Activated T-cell treated with anti-CD3 and anti-CD28 coated beads, Interleukin-2, amount 50 U/mL, for 48 hours (primary cell): Measurements from ENCODE around the gene IRAG1.

Experiments
- DNase-seq, 2 experiments: peaks; one replicate each; pipeline ENCODE4 v3.0.0-alpha.2; 2020

Gene IRAG1

DNA sequence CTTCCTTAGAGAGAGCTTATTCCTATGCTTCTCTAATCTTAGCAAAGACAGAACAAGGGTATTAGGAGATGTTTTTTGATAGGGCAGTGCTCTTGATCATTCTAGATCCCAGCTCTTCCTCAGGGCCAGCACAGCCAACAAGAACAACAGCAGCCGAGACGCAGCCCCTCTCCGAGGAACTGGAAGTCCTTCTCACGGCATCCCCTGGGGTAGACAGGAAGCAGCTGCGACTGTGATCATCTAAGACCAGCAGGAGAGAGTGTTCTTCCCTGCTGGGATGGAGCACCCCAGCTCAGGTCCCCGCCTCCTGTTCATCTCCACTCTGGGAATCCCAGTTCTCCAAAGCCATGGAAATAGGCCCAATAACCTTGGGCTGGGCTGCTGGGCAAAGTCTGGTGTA, 29.6 kb downstream of the IRAG1 start:
- DNase-seq: no peak

DNA sequence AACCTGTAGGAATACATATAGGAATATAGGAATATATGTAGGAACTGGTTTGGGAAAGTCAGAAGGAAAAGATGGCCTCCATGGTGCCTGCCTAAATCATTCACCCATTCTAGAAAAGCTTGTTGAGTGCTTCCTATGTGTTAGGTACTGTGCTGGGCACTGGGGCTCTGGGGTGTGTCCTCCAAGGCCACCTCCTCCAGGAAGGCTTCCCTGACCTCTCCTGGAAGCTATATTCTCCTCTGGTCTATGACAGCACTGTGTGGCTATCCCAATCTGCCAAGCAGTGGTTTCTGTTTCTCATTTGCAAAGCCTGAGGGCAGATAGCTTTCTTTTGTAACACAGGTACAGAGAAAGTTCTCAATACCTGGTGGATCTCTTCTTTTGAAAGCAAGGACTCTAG, 30.2 kb downstream of the IRAG1 start:
- no peak for DNase-seq

DNA sequence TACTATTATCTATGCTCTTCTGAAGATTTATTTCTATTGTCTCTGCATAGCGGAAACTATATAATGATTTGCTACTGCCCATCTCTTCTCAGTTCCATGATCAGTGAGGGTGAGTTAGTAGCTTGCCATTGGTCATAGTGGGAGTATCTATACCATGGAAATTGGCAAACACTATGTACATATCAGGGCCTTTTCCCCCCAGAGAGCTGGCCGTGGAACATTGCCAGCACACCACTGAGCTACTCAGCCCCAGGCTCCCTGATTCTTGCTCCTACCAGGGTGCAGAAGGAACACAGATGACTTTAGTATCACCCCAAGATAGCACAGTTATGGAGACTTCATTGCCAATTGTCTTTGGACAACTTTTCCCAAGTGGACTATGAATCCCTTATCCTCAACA, 33.2 kb downstream of the IRAG1 start:
- no peak for DNase-seq

DNA sequence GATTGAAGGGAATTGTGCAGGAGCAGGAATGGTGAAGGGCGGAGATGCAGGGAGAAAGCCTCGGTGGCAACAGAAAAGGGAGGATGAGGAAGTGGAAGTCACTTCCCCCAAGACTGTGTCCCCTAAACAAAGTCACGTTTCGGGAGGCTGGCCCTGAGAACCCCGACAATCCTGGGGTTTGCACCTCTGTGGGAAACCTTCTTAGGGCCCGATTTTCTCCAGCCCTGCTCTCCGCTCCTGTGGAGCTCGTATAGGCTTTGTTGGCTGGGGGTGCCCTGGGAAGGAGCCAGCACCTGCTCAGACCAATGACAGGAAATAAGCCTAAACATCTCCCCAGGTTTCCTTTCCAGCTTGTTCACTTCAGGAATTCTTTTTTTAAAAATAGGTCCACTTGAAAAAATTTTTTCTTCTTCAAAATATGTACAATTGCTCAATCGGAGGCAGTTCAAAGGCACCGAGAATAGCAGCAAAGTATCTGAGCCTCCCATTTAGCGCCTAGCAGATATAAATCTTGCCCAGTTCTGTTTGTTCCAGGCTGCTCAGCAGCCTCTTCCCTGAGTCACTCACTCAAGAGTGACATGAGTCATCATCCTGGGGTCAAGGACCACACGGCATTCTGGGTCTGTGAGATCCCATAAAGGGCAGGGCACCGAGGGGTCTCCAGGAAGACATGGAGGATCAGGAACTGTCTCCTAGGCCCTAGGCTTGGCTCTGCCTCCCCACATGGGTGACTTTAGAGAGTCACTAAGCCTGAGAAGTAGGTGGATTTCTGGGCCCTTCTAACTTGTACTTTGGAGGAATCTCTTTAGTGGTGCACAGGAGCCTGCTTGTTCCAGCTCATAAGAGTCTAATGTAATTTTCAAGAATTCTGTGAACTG, 34.0 kb downstream of the IRAG1 start:
- DNase-seq: peak in 1 of 2 experiments; percentile 28

DNA sequence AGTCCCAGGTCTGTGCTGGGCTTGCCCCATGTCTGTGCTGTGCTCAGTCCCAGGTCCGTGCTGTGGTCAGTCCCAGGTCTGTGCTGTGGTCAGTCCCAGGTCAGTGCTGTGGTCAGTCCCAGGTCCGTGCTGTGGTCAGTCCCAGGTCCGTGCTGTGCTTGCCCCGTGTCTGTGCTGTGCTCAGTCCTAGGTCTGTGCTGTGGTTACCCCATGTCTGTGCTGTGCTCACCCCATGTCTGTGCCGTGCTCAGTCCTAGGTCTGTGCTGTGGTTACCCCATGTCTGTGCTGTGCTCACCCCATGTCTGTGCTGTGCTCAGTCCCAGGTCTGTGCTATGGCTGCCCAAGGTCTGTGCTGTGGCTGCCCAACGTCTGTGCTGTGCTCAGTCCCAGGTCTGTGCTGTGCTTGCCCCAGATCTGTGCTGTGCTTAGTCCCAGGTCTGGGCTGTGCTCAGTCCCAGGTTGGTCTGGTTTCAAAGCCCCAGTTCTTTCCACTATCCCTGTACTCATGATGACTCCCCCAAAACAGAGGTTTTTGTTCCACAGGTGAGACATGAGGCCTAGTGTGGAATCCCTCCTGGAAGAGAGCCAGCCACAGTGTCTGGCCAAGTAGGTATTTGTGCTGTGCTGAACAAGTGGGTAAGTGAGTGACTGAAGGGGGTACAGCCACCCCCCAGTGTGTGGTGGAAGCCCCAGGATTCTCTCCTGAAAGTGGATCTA, 34.8 kb downstream of the IRAG1 start:
- DNase-seq: no peak

DNA sequence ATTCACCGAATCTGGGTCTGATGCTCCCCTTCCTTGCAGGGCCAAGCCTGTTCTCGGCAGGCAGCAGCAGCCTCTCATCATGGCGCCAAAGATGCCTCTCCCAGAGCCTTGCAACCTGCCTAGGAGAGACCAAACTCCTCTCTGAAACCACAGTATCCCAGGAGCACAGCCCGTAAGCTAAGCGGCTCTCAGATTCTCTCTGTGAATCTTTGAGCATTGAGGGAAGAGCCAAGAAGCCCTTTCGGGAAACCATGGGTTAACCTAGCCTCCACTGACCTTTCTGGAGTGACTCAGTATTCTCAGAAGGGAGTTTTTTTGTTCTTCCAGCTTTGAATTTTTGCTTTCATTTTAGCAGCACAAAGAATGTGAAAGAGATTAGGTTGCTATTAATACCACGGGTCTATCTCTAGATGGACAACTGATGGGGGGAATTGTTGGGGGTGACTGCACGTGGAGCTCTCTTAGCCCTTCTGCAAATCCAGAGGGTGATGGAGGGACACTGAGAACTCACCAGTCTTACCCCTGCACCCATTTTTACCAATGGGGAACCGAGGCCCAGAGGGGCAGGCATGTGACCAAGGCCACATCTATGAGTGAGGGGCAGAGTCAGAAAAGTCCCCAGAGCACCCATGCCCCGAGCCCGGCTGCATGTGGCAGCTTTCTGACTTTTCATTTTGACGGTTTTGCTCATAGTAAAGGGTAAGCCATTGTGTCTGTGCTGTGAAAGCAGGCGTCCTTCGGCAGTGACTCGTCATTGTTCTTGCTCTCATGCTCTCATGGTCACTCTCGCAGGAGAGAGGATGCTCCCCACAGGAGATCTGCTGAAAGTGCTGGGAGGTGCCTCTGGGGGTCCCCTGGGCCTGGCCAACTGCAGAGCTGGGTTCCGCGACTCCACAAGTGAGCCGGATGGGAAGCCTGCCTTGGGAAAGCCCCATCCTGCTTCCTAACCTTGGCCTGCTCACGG, 36.0 kb downstream of the IRAG1 start:
- peak; percentile 28 to 37 for DNase-seq

DNA sequence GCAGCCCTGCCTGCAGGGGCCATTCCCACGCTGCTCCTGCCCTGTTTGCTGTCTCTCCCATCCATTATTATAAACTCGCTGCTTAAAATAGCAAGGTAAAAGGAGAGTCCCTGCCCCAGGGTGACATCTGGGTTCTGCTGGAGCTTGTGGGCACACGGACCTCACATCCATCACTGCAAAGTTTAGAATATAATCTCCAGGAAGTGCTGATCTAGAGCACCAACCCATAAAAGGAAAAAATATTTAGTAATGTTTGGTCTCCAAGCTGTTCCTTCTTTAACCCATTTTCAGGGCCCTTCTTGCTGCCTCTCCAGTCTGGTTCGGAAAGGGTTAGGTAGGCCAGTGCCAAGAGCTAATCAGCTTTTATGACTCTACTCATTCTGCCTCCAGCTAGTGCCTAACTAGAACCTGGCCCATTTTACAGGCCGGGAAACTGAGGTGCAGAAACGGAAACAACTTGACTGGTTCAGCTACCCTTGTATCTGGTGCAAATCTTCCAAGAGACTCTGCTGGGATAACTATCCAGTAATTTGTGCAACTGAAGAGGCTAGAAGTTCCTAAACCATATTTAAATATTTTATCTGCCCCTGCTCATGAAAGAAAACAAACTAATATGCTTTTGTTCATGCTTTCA, 37.5 kb downstream of the IRAG1 start:
- no peak for DNase-seq

DNA sequence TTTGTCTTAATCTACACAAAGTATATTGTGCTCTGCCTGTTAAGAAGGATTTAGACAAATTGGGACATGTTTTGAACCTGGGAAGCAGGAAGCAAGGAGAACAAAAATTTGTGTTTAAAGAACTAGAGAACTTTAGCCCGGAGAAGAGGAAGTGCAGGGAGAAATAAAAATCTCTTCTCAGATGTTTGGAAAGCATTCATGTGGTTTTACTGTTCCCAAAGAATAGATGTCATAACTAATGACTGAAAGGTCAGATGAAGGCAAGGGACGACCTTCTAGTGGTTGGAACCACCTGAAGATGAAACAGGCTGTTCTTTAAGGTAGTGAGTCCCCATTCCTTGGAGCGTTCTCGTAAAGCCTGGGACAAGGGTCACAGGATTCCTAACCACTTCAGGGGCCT, 38.3 kb downstream of the IRAG1 start:
- no peak for DNase-seq

DNA sequence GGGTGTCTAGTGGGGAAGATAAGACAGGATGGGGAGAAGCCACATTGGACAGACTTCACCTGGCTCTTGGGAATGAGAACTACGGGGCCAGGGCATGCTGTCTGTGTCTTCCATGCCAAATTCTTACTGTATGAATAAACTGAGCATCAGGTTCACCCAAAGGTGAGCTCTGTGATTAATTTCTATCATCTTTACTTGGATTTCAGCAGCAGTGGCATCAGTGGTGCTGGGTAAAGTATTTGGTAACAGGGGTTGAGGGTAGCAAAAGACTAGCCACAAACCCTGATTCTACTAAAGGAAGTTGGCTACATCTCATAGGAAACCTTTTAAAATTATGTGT, 38.8 kb downstream of the IRAG1 start:
- no peak for DNase-seq

DNA sequence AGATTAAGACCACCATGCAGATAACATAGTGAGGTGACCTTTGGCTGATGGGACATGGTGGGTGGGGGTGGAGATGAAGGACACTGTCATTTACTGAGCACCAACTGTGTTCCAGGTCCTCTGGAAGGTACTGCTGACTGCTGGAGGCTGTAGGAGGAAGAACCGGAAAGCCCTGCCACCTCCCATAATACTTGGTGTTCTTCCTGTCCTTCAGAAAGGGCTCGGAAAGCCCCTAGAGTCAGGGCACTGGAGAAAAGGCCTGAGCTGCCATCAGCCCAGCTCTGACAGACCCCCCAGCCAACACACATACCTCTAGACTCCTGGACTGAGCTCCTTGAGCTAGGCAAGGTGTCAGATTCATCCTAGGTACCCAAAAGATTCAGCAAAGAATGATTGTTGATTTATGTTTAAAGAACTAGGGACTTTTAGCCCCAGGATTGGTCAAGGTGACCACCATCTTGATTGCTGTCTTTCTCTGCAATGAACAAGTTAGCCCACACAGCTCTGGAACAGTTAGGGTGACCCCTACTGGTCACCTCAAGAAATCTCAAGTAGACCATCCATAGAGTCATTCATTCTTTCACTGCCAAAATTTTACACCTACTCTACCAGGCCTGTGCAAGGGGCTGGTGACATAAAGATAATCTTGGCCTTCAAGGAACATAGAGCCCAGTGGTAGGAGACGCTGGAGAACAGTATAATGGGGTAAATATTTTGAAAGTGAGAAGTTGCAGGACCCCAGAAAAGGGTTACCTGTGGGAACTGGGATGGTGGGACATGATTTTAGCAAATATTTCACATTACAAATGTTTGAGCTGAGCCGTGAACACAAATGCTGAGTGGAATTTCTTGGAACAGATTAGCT, 39.4 kb downstream of the IRAG1 start:
- DNase-seq: peak; percentile 34 to 39

DNA sequence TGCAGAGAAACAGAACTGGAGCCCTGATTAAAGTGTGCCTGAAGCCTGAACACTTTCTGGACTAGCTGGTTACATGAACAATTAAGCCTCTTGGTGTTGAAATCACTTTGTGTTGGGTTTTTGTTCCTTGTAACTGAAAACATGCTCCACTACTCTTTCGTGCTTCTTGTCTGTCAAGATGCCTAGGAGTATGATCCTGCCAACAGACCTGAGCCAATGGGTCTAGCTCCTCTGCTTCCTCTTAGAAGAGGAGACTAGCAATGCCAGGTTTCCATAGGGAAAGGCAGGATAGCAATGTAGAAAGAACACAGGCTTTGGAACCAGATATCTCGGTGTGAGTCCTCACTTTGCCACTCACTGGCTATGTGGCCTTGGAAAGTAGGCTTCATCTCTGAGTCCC, 40.3 kb downstream of the IRAG1 start:
- no peak for DNase-seq

DNA sequence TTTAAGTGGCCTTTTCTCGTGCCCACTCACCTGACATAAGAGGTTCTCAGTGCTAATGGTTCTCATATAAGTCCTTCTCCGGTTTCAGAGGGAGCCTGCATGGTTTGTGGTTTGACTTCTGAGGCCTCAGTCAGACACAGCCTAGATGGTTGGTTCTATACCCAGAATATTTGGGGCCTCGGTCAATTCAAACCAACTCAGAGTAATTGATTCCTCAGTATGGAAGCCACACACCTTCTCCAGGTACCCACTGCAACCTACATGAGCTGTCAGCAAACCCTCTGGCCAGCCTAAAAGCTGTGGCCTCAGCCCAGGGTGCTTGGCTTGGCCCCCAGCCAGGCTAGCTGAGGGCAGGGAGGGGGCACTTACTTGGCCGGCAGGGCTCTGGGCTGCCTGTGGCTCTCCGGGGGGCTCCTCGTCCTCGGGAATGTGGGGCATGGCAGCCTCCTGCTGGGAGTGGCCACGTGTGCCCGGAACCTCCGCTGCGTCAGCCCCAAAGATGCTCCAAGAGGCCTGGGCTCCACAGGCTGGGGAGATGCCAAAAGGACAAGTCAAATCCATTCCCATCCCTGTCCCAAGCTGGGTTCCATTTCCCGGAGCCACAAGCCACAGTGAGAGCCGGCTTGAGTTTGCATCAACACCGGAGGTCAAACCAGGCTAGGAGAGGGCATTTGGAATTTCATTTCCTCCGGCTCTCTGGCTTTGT, 41.7 kb downstream of the IRAG1 start:
- DNase-seq: no peak

DNA sequence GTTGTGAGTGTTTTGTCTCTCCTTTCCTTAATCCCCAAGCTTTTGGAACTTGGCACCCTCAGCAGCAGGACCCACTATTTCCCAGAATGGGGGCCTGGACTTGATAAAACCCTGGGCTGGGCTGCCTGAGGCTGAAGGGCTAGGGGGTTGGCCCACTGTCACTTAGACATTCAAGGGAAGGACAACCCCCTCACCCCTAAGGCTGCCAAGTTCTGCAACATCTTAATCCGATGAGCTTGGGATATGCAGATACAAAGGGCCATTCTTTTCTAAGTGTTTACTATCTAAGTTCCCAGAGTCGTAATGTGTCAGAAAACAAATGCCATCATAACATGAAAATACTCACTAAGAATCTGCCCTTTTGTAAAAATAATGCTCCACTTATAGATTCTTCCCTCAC, 42.9 kb downstream of the IRAG1 start:
- no peak for DNase-seq

DNA sequence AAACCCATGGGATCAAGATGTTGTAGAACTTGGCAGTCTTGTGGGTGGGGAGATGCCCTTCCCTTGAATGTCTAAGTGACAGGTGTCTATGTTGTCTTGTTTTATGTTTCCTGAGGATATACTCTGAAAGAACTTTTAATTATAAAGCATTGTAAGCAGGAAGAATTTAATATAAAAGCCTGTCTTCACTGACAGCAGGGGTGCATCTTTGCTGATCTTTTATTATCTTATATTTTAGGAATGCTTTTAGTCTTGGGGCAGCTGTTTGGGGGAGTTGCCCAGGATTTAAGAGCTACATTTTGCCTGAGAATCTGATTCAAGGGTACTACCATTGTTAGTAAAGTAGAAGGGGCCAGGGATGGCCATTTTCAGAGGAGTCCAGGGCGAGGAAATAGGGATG, 43.4 kb downstream of the IRAG1 start:
- no peak for DNase-seq

DNA sequence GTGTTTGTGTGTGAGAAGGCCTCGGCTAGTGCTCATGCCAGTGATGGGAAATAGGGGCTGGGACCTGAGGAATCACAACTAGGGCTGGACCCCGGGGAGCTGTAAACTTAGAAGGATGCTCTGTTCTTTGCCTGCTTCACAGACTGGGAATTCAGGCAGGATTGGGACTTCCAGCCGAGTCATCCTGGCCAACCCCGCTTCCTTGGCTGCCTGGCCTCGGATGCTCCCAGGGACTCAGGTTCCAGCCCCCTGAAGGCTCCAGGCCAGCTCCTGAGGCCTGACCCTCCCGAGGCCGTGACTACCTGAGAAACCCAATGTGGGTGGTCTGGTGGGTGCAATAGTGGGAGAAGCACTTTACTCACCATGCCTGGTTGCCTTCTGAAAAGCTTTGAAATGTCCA, 44.7 kb downstream of the IRAG1 start:
- no peak for DNase-seq

DNA sequence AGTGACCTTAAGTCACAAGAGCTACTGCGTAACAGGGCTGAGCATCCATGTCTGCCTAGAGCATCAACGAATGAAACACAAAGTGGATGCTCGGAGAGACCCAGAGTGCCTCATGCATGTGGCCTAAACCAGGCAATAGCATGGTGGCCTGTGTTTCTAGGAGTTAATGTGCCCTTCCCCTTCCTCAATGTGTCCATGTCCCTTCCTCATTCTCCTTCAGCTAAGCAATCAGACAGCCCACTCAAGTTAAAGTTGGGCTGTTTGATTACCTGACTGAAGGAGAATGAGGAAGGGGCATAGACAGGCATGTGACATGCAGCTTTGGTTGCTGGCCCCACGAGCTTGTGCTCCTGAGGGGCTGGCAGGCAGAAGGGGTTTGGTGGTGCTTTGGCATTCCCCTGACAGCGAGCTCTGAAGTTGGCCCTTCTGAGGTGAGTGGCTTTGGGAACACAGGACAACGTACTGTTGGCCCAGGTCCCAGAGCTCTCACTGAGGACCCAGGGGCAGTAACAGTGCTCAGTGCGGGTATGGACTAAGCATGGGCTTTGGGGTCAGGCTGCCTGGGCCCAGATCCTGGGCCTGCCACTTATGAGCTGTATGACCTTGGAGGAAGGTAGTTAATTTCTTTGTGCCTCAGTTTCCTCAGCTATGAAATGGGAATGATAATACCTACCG, 46.7 kb downstream of the IRAG1 start:
- no peak for DNase-seq

DNA sequence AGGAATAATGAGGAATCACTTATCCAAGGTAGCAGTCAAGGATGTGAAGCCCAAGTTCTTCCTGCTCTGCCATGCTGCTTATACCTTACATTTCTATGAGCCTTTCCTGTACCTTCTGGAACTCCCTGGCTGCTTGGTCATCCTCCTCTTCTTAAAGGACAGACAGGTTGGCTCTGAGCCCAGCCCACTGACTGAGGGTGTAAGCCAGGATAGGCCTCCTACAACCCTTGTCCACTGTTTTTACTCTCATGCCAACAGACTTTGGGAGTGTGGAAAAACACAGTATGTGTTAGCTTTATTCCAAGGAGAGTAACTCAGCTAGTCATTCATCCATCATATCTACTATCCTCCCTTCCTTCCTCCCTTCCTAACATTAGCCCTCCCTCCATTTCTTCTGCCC, 47.5 kb downstream of the IRAG1 start:
- DNase-seq: no peak

DNA sequence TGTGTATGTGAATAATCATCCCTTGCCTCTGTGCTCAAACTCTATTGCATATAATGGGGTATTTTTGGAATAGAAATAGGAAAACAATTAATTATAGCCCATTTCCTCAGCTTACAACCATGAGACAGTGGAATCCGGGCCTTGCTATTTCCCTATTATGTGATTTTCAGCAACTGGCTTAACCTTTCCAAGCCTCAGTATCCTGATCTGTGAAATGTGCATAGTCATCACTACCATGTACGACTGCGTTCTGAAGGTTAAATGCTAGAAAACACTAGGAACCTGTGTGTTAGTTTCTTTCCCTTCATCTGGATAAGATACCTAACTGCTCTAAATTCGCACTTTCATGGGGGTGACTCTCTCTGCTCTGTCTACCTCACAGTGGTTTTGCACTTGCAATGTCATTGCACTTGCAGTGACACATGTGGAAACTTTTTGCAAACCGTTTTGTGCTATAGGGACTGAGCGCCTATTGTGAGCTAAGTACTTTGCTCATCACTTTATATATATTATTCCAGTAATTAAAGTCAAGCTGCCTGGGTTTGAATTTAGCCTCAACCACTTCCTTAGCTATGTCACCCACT, 48.3 kb downstream of the IRAG1 start:
- DNase-seq: no peak
